SH-SY5Y (cell line): ENCODE measurements around the gene PRSS36.

Experiments used
- GATA2 ChIP-seq: IDR thresholded peaks from 2 replicates; pipeline ENCODE4 v1.6.1; 2011; ENCODE audit warnings: mild to moderate bottlenecking, low read depth, low read length
- GATA3 ChIP-seq: IDR thresholded peaks from 2 replicates; pipeline ENCODE4 v1.6.1; 2011; ENCODE audit warnings: low read depth, mild to moderate bottlenecking, low read length, moderate library complexity

DNA sequence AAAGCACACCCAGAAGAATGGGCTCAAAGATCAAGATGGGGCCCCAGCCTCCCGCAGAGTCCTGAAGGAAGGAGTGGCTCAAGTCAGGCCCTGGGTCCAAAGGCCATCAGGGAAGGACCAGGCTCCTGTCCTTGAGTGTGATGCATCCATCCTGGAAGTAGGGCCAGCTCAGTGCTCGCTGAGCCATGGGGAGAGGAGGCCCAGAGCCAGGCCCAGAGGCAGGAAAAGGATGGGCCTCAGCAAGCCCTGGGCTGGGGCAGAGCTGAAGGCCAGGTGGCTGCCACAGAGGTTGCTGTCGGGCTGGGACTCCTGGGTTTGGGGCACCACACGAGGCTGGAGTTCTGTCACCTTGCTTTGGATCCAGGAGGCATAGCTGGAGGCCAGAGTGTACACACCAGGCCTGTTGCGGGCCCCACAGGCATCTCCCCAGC lies 18.0 kb downstream of the PRSS36 start:
- TF ChIP-seq GATA2 (no peak), GATA3 (no peak)
